HG03135 (cell line): ENCODE results near the gene SUSD2.
"Not testable (repeated sequence)": the region's sequence is repeated elsewhere in the genome, so short reads cannot be mapped to it uniquely, and the experiment has no call there.

ENCODE experiments used
- ATAC-seq: cut with Tn5 transposase; IDR thresholded peaks from one replicate; pipeline ENCODE4 v1.9.1; 2021; ENCODE audit warnings: mild to moderate bottlenecking, moderate library complexity; ENCODE audit not compliant: unreplicated experiment

SUSD2 gene

DNA sequence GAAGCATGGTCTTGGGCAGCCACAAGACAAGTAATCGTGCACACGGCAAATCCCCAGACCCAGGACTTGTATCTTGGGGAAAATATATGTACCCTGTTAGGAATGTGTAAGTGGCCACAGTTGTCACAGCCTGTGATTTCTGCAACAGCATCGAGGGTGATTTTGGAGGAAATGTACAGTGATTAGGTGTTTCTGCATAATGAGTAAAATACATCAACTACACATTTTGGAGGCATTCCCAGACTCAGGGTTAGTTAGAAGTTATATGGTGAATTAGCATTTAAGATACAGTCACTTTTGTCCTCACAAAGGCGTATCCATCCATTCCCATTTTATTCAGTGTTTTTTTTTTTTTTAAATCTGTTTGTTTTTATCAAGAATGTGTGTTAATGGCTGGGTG lies 28.4 kb downstream of the SUSD2 start:
- ATAC-seq = no peak

DNA sequence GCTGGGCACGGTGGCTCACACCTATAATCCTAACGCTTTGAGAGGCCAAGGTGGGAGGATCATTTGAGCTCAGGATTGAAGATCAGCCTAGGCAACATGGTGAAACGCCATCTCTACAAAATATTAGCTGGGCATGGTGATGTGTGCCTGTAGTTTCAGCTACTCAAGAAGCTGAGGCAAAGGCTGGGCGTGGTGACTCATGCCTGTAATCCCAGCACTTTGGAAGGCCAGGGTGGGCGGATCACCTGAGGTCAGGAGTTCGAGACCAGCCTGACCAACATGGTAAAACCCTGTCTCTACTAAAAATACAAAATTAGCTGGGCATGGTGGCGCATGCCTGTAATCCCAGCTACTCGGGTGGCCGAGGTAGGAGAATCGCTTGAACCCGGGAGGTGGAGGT lies 29.1 kb downstream of the SUSD2 start:
- not testable (repeated sequence) for ATAC-seq

DNA sequence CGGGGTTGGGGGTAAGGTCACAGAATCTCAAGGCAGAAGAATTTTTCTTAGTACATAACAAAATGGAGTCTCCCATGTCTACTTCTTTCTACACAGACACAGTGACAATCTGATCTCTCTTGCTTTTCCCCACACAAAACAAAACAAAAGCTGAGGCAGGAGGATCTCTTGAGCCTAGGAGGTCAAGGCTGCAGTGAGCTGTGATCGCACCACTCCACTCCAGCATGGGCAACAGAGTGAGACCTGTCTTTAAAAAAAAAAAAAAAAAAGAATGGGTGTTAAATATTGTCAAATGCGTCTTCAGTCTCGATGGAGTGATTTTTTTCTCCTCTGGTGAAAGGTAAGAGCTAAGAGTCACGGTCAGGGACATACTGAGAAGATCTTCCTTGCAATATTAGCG lies 30.4 kb downstream of the SUSD2 start:
- ATAC-seq = not testable (repeated sequence)

DNA sequence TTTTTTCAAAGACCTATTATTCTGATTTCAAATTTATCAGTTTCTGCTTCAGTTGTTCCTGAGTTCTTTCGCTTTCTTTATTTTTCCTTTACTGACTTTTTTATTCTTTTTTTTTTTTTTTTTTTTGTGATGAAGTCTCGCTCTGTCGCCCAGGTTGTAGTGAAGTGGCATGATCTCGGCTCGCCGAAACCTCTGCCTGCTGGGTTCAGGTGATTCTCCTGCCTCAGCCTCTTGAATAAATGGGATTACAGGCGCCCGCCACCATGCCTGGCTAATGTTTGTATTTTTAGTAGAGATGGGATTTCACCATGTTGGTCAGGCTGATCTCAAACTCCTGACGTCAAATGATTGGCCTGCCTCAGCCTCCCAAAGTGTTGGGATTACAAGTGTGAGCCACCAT lies 31.8 kb downstream of the SUSD2 start:
- ATAC-seq = not testable (repeated sequence)

DNA sequence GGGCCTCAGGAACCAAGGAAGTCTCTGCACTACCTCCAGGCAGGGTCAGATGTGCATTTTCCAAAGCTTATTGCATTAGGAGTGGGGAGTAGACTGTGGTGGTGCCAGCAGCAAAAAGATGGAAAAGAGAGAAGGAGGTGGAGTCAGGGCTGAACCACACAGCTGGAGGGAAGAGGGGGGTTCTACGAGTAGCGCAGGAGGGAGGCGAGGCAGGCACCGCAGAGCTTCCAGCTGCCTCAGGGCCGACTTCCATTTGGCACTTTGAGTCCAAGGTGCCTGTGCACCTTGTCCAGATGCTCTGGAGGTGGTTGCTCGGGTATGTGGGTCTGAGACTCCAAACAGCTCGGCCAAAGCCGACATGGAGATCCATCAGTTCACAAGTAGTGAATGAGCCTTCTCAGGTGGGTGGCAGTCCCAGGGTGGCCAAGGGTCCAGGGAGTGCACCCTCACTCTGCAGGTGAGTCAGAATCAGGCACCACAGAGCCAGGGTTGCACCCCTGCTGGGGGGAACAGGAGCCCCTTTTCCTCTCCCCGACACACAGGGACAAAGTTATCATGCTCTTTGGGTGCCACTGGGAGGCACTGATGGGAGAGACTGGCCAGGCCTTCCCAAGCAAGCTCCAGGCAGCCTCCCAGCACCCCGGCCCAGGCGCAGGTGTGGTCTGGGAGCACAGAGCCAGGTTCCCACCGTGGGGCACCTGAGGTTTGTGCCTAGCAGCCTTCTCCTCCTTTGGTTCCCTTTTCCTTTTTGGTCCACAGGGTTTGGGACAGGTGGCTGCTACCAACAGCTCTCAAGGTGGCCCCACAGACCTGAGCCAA lies 33.4 kb downstream of the SUSD2 start:
- no peak for ATAC-seq

DNA sequence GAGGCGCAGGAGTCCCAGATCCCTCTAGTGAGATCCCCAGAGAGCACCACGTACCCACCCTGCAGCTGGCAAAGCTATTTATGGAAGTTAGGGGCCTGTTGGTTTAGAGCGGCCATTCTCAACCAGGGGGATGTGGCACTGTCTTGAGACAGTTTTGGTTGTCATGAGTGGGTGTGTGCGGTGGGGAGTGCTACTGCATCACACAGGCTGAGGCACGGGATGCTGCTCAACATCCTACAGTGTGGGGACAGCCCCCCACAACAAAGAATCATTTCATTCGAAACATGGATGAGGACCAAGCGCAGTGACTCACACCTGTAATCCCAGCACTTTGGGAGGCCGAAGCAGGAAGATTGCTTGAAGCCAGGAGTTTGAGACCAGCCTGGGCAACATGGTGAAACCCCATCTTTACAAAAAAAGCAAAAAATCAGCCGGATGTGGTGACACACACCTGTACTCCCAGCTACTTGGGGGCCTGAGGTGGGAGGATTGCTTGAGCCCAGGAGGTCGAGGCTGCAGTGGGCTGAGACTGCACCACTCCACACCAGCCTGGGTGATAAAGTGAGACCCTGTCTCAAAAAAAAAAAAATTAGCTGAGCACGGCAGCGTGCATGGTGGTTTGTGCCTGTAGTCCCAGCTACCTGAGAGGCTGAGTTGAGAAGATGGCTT lies 35.4 kb downstream of the SUSD2 start:
- ATAC-seq = no peak

DNA sequence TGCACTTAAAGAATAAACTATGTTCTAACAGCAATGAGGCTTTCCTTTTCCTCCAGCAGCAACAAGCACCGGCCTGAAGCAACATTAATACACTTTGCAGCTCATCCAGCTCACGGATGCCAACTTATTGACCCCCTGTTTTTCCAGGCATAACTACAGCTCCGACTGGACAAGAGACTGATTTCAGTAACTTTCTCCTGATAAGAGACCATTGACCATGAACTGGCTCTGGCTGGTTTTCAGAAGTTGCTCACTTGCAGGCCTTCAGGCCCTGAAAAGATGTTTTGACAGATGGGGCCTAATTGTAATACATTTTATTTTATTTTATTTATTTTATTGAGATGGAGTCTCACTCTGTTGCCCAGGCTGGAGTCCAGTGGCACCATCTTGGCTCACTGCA lies 36.1 kb downstream of the SUSD2 start:
- no peak for ATAC-seq

DNA sequence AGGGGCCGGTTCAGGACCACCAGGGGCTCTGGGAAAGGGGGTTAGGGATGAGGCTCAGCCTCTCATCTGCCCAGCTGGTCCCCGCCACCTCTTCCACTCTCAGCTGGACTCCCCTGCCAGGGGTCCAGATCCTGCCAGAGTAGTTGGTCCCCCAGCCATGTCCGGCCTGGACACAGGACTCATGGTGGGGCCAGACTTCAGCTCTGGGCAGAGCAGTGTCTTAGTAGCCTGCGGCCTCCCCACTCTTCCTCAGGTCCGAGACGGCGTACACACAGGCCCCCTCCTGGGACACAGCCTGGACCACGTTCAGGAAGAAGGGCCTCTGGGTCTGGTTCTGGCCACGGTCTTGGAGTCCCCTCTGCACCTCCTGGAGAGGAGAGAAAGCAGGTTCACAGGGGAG lies 38.5 kb downstream of the SUSD2 start:
- no peak for ATAC-seq

DNA sequence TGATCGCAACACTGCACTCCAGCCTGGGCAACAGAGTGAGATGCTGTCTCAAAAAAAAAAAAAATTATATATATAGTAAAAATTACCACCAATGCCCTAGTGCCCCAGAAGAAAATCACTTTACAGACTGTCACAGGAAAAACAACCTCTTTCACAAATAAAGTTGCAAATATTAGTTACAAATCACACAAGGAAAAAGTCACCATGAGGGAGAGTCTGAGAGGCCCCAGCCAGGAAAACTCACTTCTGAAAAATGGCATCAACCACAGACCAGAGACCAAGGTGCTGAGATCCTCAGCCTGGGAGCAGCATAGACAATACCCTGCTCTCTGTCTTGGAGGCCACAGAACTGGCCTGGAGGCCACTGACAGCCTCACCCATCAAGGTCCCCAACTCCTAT lies 43.2 kb downstream of the SUSD2 start:
- ATAC-seq = no peak

DNA sequence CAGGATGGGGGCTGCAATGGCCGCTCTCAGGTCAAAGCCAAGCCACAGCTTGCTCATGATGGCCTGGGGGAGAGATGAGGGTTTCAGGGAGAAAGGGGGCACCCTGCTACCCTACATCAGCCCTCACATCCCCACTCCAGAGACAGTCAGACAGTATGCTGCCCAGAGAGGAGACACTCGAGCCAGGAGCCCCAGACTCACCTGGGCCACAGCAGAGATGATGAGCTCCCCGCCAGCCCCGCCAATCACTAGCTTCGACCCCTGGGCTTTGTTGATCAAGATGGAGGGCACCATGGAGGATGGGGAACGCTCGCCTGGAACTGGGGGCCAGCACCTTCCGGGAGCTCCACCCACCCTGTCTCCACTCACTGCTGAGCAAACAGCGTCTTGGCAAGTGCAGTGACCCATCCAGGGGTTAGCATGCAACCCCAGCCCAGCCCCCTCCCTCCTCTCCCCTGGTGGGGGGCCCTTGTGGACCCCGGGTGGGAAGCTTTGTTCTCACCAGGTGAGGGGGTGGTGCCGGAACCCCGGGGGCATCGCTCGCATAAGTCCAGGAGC lies 43.8 kb downstream of the SUSD2 start:
- ATAC-seq = no peak

DNA sequence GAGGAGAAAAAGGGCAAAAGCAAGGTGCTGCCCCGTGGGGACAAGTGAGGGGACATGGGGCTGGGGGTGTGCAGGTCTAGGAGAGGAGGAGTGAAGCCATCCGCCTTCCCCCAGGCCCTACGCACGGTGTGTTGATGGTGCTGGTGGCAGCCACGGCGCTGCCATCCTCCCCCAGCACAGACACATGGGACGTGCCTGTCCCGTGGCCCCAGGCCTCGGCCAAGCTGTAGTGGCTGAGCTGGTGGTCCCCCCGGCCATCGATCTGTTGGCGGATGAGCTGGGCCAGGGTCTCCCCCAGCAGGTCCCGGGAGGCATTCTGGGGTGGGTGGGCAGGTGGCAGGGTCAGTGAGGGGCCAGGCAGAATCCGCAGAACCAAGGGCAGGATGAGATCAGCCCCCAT lies 44.7 kb downstream of the SUSD2 start:
- no peak for ATAC-seq

DNA sequence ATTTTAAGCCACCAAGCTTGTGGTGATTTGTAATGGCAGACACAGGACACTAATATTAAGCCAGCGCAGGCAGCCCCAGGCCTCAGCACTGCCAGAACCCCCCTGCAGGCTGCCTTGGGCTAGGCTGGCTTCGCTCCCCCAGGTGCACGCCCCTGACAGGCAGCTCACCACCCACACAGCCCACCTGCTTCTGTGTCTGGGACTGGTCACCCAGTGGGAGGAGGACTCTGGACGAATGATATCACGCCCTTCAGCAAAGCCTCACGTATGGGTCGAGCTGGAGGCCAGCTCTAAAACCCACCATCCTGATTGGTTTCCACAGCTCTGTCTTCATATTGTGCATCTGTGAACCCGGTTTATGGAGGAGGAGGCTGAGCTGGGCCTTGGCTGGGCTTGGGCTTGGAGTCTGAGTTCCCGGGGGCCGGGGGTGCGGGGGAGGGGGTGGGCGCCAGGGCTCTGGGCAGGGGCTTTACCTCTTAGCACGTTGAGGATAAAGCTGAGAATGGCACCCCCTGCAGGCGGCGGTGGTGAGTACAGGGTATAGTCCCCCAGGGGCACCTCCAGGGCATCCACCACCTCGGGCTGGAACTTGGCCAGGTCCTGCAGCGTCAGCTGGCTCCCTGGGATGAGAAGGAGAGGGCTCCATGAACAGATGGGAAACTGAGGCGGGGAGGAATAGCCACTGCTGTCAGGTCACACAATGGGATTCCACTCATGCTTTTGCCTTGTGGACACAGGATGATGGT lies 49.8 kb downstream of the SUSD2 start:
- ATAC-seq = no peak

DNA sequence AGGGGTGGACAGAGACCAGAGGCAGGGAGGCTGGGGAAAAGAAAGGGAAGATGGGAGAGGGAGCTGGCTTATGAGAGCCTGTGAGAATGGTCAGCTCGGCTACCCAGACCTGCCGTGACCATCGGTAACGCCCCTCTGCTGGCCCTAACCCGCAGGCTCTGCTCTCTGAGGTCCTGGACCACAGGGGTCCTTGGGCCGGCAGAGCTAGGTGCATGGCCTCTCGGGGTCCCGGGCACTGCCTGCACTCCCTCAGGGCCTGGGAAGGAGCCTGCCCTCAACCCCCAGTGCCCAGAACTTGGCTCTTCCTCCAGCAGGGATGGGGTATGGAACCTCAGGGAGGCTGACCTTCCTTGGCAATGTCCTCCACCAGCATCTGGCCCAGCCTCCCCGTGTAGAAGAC lies 50.4 kb downstream of the SUSD2 start:
- ATAC-seq = no peak

DNA sequence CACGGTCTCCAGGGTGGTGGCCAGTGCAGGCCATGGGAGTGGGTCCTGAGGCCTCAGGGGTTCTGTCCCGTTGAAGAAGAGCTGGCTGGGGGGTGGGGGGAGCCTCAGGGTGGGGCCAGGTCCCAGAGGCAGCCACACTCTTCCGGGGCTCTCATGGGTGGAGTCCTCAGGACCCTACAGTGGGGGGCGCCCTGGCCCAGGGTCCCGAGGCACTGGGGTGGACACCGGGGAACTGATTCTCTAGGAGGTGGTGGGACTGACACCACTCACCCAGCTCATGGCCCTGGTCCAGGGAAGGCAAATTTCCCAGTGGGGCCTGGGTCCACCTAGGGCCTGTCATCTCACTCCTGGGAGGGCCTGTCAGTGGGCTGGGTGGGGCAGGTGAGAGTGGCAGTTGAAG lies 50.8 kb downstream of the SUSD2 start:
- ATAC-seq = no peak

DNA sequence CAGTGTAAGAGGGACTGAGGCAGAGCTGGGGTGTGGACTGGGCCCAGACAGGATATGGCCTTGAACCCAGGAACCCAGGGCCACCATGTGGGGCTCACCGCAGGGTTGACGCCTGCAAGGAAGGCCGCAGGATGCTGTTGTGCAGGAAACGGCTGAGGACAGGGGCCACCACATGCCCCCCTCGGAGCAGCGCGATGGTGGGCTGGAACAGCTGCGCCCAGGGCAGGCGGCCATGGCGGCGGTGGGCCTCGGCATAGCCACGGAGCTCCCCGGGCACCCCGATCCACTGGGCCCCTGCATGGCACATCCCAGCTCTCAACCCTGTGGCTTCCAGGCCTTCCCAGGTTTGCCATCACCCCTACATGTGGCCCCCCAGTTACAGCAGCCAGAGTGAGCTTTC lies 51.4 kb downstream of the SUSD2 start:
- no peak for ATAC-seq

DNA sequence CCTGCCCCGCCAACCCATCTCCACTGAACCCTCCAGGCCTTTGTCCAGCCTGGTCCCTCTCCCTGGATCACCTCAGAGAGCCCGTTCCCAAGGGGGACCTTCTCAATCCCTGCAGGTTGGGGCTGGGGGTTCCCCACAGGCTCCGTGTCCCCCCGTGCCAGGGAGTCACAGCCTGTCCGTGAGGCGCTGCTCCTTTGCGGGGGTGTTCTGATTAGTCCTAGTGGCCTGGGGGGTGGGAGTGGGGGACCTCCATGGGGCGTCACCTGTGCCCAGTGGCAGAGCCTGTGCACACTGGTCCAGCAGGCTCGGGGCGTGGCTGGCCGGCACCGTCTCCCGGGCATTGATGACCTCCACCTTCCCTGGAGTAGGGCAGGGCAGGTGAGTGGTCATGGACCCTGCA lies 51.9 kb downstream of the SUSD2 start:
- ATAC-seq = no peak

DNA sequence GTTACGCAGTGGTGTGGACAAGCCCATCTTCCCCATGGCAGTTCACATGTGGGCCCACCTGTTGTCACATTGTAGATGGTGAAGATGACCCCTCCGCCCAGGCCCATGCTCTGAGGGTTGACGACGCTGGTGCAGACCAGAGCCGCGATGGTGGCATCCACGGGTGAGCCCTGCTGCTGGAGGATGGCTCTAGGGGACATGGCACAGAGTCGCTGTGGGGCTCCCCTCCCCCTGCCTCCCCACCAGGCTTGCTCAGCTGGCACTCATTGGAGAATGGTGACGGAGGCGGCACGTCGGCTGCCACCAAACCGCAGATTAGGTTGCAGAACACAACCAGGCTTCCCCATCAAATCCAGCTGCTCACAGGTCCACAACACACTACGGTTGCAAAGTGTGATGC lies 52.5 kb downstream of the SUSD2 start:
- no peak for ATAC-seq

DNA sequence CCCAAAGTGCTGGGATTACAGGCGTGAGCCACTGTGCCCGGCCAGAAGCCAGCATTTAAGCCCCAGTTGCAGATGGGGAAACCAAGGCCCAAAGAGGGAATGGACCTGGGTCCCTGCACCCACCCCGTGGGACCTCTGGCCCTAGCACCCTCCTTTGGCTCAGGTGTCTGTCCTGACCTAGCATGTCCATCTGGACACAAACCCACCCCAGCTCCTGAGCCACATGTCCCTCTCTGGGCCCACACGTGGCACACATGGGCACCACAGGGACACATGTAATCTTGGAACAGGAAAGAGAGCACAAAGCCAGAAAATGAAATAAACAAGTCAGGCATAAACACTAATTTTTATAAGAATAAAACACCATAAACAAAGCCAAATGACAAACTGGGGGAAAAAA lies 54.0 kb downstream of the SUSD2 start:
- no peak for ATAC-seq

DNA sequence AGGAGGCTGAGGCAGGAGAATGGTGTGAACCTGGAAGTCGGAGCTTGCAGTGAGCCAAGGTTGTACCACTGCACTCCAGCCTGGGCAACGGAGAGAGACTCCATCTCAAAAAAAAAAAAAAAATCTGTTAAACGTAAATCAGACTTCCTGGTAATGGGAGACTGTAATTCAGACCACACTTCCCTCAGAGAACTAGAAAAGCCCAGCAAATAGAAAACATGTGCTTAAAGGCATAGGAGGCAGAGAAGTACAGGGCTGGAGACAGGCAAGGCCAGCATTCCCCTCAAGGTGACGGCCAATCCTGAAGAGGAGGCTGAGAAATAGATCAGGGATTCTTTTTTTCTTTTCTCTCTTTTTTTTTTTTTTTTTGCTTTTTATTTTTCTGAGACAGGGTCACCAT lies 55.4 kb downstream of the SUSD2 start:
- ATAC-seq = no peak

DNA sequence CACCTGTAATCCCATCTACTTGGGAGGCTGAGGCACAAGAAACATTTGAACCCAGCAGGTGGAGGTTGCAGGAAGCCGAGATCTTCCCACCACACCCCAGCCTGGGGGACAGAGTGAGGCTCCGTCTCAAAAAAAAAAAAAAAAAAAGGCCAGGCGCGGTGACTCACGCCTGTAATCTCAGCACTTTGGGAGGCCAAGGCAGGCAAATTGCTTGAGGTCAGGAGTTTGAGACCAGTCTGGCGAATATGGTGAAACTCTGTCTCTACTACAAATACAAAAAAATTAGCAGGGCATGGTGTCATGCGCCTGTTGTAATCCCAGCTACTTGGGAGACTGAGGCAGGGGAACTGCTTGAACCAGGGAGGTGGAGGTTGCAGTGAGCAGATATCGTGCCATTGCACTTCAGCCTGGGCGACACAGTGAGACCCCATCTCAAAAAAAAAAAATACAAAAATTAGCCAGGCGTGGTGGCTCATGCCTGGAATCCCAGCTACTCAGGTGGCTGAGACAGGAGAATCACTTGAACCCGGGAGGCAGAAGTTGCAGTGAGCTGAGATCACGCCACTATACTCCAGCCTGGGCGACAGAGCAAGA lies 56.9 kb downstream of the SUSD2 start:
- not testable (repeated sequence) for ATAC-seq
